ENCODE data around the gene ARSG. TPM values are rescaled to one million over a fixed set of nuclear protein-coding genes. Genes with fewer than 3 reads are reported as not detected.

ARSG gene
- total RNA-seq, 1 donor from 2014 or later = 7.4 TPM

GRCh38 chr17:68319410-68320162 lies 28.3 kb downstream of the ARSG start:
- H3K36me3 Mint-ChIP-seq (ENCODE audit: low read depth) = no peaks in the 10 kb centered on the region
- no peak for DNase-seq (ENCODE audit: low spot score)
- TF ChIP-seq, protein P1, sequence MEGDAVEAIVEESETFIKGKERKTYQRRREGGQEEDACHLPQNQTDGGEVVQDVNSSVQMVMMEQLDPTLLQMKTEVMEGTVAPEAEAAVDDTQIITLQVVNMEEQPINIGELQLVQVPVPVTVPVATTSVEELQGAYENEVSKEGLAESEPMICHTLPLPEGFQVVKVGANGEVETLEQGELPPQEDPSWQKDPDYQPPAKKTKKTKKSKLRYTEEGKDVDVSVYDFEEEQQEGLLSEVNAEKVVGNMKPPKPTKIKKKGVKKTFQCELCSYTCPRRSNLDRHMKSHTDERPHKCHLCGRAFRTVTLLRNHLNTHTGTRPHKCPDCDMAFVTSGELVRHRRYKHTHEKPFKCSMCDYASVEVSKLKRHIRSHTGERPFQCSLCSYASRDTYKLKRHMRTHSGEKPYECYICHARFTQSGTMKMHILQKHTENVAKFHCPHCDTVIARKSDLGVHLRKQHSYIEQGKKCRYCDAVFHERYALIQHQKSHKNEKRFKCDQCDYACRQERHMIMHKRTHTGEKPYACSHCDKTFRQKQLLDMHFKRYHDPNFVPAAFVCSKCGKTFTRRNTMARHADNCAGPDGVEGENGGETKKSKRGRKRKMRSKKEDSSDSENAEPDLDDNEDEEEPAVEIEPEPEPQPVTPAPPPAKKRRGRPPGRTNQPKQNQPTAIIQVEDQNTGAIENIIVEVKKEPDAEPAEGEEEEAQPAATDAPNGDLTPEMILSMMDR (IDR thresholded peaks at IDR 0.05) = no peak
- no peak overlapping the region for H3K27ac Mint-ChIP-seq (ENCODE audit: unreplicated experiment)
- no peaks in the 10 kb centered on the region for H3K27me3 Mint-ChIP-seq (ENCODE audit: low read depth)
- H3K4me3 Mint-ChIP-seq (ENCODE audit: unreplicated experiment) = no peak overlapping the region
- no peaks in the 10 kb centered on the region for H3K9me3 Mint-ChIP-seq (ENCODE audit: low read depth)
- peaks cover 5% of the 10 kb centered on the region for H3K4me1 Mint-ChIP-seq (ENCODE audit: low read depth)

DNA sequence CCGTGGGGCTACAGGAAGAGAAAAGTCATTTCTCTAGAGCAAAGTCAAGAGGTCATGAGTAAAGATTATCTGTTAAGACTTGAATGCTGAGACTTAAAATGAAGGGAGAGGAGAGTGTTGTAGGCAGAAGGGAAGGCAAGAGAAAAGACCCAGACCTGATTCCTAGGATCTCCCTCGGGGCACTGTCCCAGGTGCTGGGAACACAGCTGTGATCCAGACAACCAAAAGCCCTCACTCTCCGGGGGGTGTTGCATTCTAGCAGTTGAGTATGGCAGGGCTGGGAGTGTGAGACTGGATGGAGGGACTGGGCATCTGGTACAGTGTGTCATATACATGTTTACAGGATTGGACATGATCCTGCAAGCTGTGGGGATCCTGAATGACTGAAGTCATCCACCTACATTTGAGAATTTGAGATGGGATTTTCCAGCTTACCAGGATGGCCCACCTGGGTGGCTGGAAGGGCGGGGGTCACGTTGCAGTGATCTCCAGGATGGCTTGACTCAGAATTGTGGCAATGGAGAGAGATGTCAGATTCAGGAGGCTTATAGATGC lies 29.1 kb downstream of the ARSG start:
- H3K4me3 Mint-ChIP-seq (ENCODE audit: unreplicated experiment) = no peak overlapping the region

DNA sequence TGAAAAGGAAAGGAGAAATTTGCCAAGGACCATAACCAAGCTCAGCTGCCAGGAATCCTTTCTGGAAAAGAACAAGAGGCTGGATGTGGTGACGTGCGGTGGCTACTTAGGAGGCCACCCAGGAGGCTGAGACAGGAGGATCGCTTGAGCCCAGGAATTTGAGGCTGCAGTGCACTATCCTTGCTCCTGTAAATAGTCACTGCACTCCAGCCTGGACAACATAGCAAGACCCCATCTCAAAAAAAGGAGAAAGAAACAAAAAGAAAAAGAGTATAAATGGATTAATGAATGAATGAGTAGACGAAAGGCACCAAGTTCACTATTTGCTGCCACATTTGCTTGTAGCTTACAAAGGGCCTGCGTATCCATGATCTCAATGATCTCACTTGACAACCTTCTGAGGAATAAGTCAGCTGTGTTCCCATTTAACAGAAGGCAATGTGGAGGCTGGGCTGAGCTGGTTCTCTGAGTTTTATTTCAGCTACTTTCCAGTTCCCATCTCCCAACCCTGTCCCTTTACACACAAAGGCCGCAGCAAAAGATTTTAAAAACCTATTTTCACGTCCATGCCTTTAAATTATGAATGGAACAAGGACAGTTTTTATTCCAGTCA lies 29.8 kb downstream of the ARSG start:
- no peaks in the 10 kb centered on the region for H3K27me3 Mint-ChIP-seq (ENCODE audit: low read depth)
- no peaks in the 10 kb centered on the region for H3K9me3 Mint-ChIP-seq (ENCODE audit: low read depth)
- H3K4me1 Mint-ChIP-seq (ENCODE audit: low read depth) = peaks cover 5% of the 10 kb centered on the region
- TF ChIP-seq, protein P1 (IDR thresholded peaks at IDR 0.05) = no peak
- no peak for DNase-seq (ENCODE audit: low spot score)
- H3K4me3 Mint-ChIP-seq (ENCODE audit: unreplicated experiment) = no peak overlapping the region
- no peak overlapping the region for H3K27ac Mint-ChIP-seq (ENCODE audit: unreplicated experiment)
- H3K36me3 Mint-ChIP-seq (ENCODE audit: low read depth) = no peaks in the 10 kb centered on the region

More for the DNA sequence above, 29.1 kb downstream of the ARSG start:
- Mint-ChIP-seq H3K27me3 (ENCODE audit: low read depth) (no peaks in the 10 kb centered on the region), H3K4me1 (ENCODE audit: low read depth) (peaks cover 5% of the 10 kb centered on the region), H3K9me3 (ENCODE audit: low read depth) (no peaks in the 10 kb centered on the region), H3K27ac (ENCODE audit: unreplicated experiment) (no peak overlapping the region), H3K36me3 (ENCODE audit: low read depth) (no peaks in the 10 kb centered on the region)
- no peak for DNase-seq (ENCODE audit: low spot score)
- TF ChIP-seq, protein P1 (IDR thresholded peaks at IDR 0.05) = no peak

DNA sequence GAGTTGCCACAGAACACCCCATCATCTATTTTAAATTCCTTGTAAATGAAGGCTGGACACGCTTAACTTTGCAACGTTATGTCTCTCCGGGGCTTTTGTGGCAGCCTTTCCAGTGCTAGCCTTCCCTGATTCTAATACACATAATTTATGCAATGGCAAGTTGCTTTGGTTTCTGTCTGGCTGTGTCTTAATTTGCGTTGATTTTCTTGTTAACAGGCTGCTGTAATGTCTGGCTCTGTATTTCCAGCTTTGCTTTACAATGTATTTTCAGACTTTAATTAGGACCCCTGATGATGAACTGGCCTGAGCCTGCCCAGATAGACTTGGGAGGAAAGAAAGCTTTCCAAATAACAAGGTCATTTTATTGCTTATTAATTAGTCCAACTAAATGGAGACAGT lies 30.3 kb downstream of the ARSG start:
- H3K27ac Mint-ChIP-seq (ENCODE audit: unreplicated experiment) = no peak overlapping the region
- H3K4me3 Mint-ChIP-seq (ENCODE audit: unreplicated experiment) = no peak overlapping the region
- H3K4me1 Mint-ChIP-seq (ENCODE audit: low read depth) = peaks cover 5% of the 10 kb centered on the region
- TF ChIP-seq, protein P1 (IDR thresholded peaks at IDR 0.05) = no peak
- no peaks in the 10 kb centered on the region for H3K27me3 Mint-ChIP-seq (ENCODE audit: low read depth)
- no peaks in the 10 kb centered on the region for H3K36me3 Mint-ChIP-seq (ENCODE audit: low read depth)
- DNase-seq (ENCODE audit: low spot score) = no peak
- no peaks in the 10 kb centered on the region for H3K9me3 Mint-ChIP-seq (ENCODE audit: low read depth)

DNA sequence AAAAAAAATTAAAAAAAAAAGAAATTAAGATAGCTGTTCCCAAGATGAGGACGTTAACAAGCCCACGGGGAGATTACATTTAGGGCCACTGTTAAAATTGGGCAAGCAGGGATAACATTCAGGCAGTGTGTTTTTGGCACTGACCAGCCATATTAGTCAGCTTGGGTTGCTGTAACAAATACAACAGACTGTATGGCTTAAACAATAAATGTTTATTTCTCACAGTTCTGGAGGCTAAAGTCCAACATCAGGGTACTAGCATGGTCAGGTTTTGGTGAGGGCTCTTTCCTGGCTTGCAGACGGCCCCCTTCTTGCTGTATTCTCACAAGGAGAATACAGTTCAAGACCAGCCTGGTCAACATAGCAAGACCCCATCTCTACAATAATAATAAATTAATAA lies 31.3 kb downstream of the ARSG start:
- no peaks in the 10 kb centered on the region for H3K27me3 Mint-ChIP-seq (ENCODE audit: low read depth)
- peaks cover 5% of the 10 kb centered on the region for H3K4me1 Mint-ChIP-seq (ENCODE audit: low read depth)
- TF ChIP-seq, protein P1 (IDR thresholded peaks at IDR 0.05) = no peak
- no peak for DNase-seq (ENCODE audit: low spot score)
- no peaks in the 10 kb centered on the region for H3K9me3 Mint-ChIP-seq (ENCODE audit: low read depth)
- H3K36me3 Mint-ChIP-seq (ENCODE audit: low read depth) = no peaks in the 10 kb centered on the region
- no peak overlapping the region for H3K27ac Mint-ChIP-seq (ENCODE audit: unreplicated experiment)
- no peak overlapping the region for H3K4me3 Mint-ChIP-seq (ENCODE audit: unreplicated experiment)

Measured in chondrocyte (in vitro differentiated cells).